GM12801 (cell line): Measurements from ENCODE around the gene EXOC1.

Experiments used
- CTCF ChIP-seq: IDR thresholded peaks from one replicate; pipeline ENCODE4 v1.5.1; 2011; ENCODE audit warnings: control low read depth; ENCODE audit not compliant: insufficient read length; ENCODE audit errors: extremely low read depth

EXOC1 gene

GRCh38 chr4:55931833-55932232, 78.4 kb downstream of the EXOC1 start:
- no peak for TF ChIP-seq CTCF

DNA sequence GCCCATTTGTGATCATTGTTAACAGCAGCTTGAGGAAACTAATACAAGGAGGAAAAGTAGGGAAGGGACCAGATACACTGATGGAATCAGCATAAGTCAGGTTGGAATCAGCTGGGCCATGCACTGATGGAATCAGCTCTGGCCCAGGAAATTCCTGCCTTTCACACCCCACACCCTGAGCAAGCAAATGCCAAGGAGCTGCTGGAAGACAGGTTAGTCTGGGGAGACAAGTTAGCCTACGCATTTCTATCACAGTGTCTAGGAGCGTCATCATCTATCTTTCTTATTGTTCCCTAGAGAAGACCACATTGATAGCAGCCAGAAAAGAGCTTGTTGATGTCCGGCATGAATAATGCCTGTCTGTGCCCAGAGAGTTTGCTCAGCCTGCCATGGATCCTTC, 79.1 kb downstream of the EXOC1 start:
- TF ChIP-seq CTCF = no peak

GRCh38 chr4:55933611-55934010, 80.2 kb downstream of the EXOC1 start:
- TF ChIP-seq CTCF = no peak

DNA sequence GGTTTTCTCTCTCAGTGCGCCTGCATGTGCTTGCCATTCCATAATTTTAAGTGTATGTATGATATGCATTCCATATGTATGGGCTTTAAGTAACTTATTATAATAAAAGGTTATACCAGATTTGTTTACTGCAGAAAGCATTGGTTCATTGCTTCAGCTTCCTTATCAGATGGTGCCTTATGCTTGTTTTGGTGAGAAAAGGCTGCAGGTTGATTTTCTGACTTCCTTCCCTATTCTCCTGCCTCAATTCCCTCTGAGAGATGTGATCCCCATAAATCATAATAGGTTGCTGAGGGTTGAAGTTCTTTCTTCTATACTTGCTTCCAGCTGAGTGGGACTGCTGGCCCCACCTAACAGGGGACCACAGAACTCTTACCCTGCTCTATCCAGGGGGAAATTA, 85.0 kb downstream of the EXOC1 start:
- no peak for TF ChIP-seq CTCF

DNA sequence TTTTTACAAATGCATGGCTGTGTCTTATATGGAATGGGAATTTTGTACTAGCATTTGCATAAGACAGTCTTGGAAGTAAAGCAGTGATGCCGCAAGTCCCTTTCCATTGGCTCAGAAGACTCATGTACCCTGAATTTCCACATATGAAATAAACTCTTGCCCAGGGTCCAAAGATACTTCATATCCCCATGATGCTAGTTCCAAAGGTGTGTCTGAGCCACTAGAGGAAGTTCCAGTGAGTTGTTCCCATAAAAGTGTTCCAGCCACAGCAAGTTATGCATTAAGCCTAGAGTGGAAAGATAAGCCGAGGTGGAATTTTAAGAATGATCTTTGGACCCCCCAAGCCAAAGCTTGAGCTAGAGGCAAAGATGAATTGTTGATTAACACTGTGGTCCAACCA, 86.0 kb downstream of the EXOC1 start:
- TF ChIP-seq CTCF = no peak

DNA sequence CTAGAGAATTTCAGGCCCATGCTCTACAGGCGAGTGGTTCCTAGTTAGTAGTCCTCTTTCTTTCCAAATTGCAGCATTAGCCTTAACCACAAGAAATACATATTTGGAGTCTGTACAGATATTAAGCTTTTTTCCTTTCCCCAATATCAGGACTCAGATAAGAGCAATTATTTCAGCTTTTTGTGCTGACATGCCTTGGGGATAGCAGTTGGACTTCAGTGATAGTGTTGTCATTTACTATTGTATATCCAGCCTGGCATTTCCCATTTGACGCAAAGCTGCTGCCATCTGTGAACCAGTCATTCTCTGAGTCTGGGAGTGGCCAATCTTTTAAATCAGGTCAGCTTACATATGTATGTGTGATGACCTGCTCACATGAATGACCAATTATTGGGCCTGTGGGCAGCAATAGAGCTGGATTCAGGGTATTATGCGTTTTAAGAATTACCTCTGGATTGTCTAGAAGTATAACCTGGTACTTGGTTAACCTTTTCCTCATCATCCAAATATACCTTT, 88.5 kb downstream of the EXOC1 start:
- TF ChIP-seq CTCF = no peak

DNA sequence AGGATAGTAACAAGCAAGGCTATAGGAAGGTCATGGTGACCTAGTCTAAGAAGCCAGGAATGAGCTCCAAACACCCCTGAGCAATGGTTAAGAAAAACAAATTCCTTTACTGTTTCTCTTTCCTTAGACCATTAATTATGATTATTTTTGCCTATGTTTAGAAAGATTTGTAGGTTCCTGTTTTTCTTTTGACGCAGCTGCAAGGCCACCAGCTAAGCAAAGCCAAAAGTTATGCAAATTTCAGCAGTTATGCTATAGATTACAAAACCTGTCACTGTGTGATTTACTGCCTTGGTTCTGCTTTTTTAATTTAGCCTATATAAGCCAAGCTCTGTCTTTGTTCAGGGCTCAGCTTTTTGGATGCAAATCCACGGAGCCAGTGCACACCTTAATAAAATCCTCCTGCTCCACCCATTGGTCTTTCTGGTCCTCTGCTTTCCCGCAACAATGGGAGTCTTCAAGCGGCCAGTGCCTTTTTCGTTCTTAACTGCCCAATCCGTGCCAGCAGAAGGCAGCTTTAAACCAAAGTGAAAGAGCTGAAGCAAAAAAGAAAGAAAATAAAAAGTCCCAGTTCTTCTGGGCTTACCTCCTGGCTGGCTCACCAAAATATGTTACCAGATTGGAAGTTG, 93.9 kb downstream of the EXOC1 start:
- TF ChIP-seq CTCF = no peak
